H1 (cell line): ENCODE results near the gene RAMP1.

Experiments used
- E2F6 ChIP-seq: IDR thresholded peaks from 2 replicates; pipeline ENCODE4 v1.6.1; 2012; ENCODE audit warnings: inconsistent platforms
- EZH2 ChIP-seq: fragments of 200-600 bp; sonication (generic); IDR thresholded peaks from 2 replicates; pipeline ENCODE4 v1.7.1; 2012; ENCODE audit warnings: low read depth, mild to moderate bottlenecking, moderate library complexity, low read length, inconsistent platforms; ENCODE audit not compliant: severe bottlenecking
- FOSL1 ChIP-seq: IDR thresholded peaks from 2 replicates; pipeline ENCODE4 v1.6.1; 2011; ENCODE audit warnings: mild to moderate bottlenecking, low read depth, low read length, moderate library complexity; ENCODE audit not compliant: insufficient read depth
- MAX ChIP-seq: IDR thresholded peaks from 2 replicates; pipeline ENCODE4 v1.6.1; 2012; ENCODE audit warnings: inconsistent platforms
- POLR2A ChIP-seq, 2 experiments: IDR thresholded peaks; 1 replicate in 1 of 2; 2 replicates in 1 of 2; pipeline ENCODE4 v1.6.1; 2011; ENCODE audit warnings: low read depth in 2 of 2, low read length in 2 of 2, mild to moderate bottlenecking in 2 of 2; ENCODE audit errors: control extremely low read depth in 1 of 2
- RFX5 ChIP-seq: IDR thresholded peaks from 2 replicates; pipeline ENCODE4 v1.6.1; 2011; ENCODE audit warnings: low read depth, low read length, improper control_type of control experiment, borderline replicate concordance
- TF ChIP-seq, protein P1 (sequence below), 3 experiments: IDR thresholded peaks; 1 replicate in 2 of 3; 2 replicates in 1 of 3; pipeline versions ENCODE4 v1.5.1 to v1.6.1; 2011; ENCODE audit warnings: low read length in 3 of 3, mild to moderate bottlenecking in 3 of 3, inconsistent platforms in 2 of 3, low read depth in 1 of 3, moderate library complexity in 1 of 3; ENCODE audit not compliant: insufficient read depth in 1 of 3; ENCODE audit errors: control extremely low read depth in 1 of 3

- TF ChIP-seq, protein P1, sequence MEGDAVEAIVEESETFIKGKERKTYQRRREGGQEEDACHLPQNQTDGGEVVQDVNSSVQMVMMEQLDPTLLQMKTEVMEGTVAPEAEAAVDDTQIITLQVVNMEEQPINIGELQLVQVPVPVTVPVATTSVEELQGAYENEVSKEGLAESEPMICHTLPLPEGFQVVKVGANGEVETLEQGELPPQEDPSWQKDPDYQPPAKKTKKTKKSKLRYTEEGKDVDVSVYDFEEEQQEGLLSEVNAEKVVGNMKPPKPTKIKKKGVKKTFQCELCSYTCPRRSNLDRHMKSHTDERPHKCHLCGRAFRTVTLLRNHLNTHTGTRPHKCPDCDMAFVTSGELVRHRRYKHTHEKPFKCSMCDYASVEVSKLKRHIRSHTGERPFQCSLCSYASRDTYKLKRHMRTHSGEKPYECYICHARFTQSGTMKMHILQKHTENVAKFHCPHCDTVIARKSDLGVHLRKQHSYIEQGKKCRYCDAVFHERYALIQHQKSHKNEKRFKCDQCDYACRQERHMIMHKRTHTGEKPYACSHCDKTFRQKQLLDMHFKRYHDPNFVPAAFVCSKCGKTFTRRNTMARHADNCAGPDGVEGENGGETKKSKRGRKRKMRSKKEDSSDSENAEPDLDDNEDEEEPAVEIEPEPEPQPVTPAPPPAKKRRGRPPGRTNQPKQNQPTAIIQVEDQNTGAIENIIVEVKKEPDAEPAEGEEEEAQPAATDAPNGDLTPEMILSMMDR (IDR thresholded peaks at IDR 0.05; ENCODE audit: control extremely low read depth in 1 of 3, insufficient read depth in 1 of 3, low read depth in 1 of 3, low read length in 3 of 3), result no peak
- no peak for TF ChIP-seq RFX5
- no peak for TF ChIP-seq MAX
- no peak for TF ChIP-seq EZH2
- no peak for TF ChIP-seq E2F6
- TF ChIP-seq POLR2A (IDR thresholded peaks at IDR 0.05; ENCODE audit: control extremely low read depth in 1 of 2, low read depth in 2 of 2, low read length in 2 of 2), result no peak
- TF ChIP-seq FOSL1, result no peak
Observed at GRCh38 chr2:237841051-237841450, 18.4 kb upstream of the RAMP1 start.
